Tibial nerve (tissue), 3 donors: Measurements from ENCODE around the gene AGPAT2.

Experiments
- CTCF ChIP-seq, 5 experiments: fragments of 200-600 bp in 3 of 5; fragments of 450-650 bp in 2 of 5; sonication (generic) in 3 of 5; IDR thresholded peaks; one replicate each; pipeline ENCODE4 v1.5.1; 2016 to 2019; ENCODE audit warnings: antibody characterized with exemption in 5 of 5, mild to moderate bottlenecking in 3 of 5, moderate library complexity in 2 of 5
- POLR2A ChIP-seq, 2 donors: fragments of 450-650 bp; IDR thresholded peaks; one replicate each; pipeline ENCODE4 v1.6.1; 2017; ENCODE audit warnings: antibody characterized with exemption in 2 of 2, mild to moderate bottlenecking in 2 of 2, moderate library complexity in 2 of 2

- no peak for TF ChIP-seq CTCF (IDR thresholded peaks at IDR 0.05)
- no peak for TF ChIP-seq POLR2A (IDR thresholded peaks at IDR 0.05)
Measured at GRCh38 chr9:136678034-136678433, 9.2 kb downstream of the AGPAT2 start.
